ENCODE measurements around the gene TTC7B. TPM values are rescaled to one million over a fixed set of nuclear protein-coding genes. Genes with fewer than 3 reads are reported as not detected.

The TTC7B gene
- total RNA-seq, 1 donor from 2014 or later: 40.3 TPM

DNA sequence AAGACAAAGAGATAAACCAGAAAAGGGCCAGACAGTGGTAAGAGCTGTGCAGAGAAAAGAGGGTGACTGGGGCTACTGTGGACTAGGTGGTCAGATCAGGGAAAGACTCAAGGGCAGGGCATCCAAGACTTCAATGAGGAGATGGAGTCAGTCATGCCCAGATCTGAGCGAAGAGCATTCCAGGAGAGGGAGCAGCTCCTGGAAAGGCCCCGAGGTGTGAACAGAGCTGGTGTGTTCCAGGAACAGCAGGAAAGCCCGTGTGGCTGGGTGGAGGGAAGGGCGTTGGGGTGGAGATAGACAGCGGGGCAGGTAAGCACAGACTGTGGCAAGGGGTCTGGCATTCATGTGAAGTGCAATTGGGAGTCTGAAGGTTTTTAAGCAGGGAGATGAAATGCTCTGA is 16.8 kb downstream of the TTC7B start:
- TF ChIP-seq, protein P1, sequence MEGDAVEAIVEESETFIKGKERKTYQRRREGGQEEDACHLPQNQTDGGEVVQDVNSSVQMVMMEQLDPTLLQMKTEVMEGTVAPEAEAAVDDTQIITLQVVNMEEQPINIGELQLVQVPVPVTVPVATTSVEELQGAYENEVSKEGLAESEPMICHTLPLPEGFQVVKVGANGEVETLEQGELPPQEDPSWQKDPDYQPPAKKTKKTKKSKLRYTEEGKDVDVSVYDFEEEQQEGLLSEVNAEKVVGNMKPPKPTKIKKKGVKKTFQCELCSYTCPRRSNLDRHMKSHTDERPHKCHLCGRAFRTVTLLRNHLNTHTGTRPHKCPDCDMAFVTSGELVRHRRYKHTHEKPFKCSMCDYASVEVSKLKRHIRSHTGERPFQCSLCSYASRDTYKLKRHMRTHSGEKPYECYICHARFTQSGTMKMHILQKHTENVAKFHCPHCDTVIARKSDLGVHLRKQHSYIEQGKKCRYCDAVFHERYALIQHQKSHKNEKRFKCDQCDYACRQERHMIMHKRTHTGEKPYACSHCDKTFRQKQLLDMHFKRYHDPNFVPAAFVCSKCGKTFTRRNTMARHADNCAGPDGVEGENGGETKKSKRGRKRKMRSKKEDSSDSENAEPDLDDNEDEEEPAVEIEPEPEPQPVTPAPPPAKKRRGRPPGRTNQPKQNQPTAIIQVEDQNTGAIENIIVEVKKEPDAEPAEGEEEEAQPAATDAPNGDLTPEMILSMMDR (IDR thresholded peaks at IDR 0.05): no peak
- Mint-ChIP-seq H3K9me3 (ENCODE audit: low read depth) (no peaks in the 10 kb centered on the region), H3K36me3 (ENCODE audit: low read depth) (no peaks in the 10 kb centered on the region), H3K27me3 (ENCODE audit: low read depth) (no peaks in the 10 kb centered on the region), H3K4me1 (ENCODE audit: low read depth) (peaks cover 33% of the 10 kb centered on the region), H3K27ac (ENCODE audit: unreplicated experiment) (no peak overlapping the region), H3K4me3 (ENCODE audit: unreplicated experiment) (no peak overlapping the region)
- DNase-seq (ENCODE audit: low spot score): no peak

DNA sequence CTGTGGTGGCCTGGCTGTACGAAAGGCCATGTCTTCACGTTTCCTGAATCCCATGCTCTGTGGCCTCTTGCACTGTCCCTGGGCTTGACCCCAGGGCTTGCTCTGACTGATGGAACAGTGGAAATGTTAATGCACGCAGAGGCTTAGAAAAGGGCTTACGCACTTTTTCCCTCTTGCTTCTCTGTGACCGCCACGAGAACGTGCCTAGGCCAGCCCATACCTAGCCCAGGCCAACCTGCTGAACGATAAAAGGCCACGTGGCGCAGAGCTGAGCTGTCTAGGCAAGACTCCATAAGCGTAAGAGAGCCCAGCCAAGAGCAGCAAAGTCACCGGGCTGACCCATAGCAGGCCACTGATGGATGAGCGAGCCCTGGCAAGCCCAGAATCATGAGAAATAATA is 18.3 kb downstream of the TTC7B start:
- Mint-ChIP-seq H3K36me3 (ENCODE audit: low read depth) (no peaks in the 10 kb centered on the region), H3K4me3 (ENCODE audit: unreplicated experiment) (no peak overlapping the region), H3K9me3 (ENCODE audit: low read depth) (no peaks in the 10 kb centered on the region), H3K27ac (ENCODE audit: unreplicated experiment) (no peak overlapping the region), H3K4me1 (ENCODE audit: low read depth) (peaks cover 23% of the 10 kb centered on the region), H3K27me3 (ENCODE audit: low read depth) (no peaks in the 10 kb centered on the region)
- no peak for DNase-seq (ENCODE audit: low spot score)
- TF ChIP-seq, protein P1 (IDR thresholded peaks at IDR 0.05): no peak

DNA sequence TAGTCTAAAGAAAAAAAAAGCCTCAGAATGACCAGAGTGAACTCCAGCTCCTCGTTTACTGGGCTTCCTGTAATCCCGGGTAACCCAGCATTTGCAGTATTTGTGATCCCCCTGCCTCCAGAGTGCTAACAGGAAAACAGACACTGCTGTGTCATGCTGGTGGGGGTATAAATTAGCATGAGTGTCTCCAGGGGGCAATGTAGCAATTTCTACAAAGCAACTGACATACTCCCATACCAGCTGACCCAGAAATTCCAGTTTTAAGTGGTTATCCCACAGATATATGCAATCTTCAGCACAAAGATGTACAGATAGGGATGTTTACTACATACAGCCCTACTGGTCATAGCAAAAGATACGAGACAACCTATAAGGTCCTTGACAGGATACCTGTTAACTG is 18.8 kb downstream of the TTC7B start:
- Mint-ChIP-seq H3K4me1 (ENCODE audit: low read depth) (peaks cover 23% of the 10 kb centered on the region), H3K9me3 (ENCODE audit: low read depth) (no peaks in the 10 kb centered on the region), H3K27me3 (ENCODE audit: low read depth) (no peaks in the 10 kb centered on the region), H3K4me3 (ENCODE audit: unreplicated experiment) (no peak overlapping the region), H3K27ac (ENCODE audit: unreplicated experiment) (no peak overlapping the region), H3K36me3 (ENCODE audit: low read depth) (no peaks in the 10 kb centered on the region)
- TF ChIP-seq, protein P1 (IDR thresholded peaks at IDR 0.05): no peak
- DNase-seq (ENCODE audit: low spot score): no peak

DNA sequence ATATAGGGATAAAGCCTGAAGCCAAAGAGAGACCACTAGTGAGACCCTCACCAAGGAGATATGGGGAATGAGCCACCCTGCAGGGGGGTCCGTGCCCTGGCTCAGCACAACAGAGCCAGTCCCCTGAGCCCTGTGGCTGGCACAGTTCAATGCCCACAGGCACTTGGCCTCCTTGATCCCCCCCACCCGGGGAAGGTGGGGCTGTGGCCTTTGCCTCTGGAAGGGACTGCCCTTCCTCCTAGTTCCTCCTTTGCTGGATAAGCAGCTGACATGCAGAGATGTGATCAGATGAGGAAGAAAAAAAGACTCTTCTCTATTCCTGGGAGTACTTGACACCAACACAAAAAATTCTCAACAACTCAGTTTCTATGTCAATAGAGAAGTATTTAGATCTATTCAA is 19.9 kb downstream of the TTC7B start:
- H3K27me3 Mint-ChIP-seq (ENCODE audit: low read depth): no peaks in the 10 kb centered on the region
- no peak for DNase-seq (ENCODE audit: low spot score)
- H3K27ac Mint-ChIP-seq (ENCODE audit: unreplicated experiment): peak overlapping the region; percentile 81
- H3K4me3 Mint-ChIP-seq (ENCODE audit: unreplicated experiment): no peak overlapping the region
- TF ChIP-seq, protein P1 (IDR thresholded peaks at IDR 0.05): no peak
- peaks cover 23% of the 10 kb centered on the region for H3K4me1 Mint-ChIP-seq (ENCODE audit: low read depth)
- H3K9me3 Mint-ChIP-seq (ENCODE audit: low read depth): no peaks in the 10 kb centered on the region
- H3K36me3 Mint-ChIP-seq (ENCODE audit: low read depth): no peaks in the 10 kb centered on the region

DNA sequence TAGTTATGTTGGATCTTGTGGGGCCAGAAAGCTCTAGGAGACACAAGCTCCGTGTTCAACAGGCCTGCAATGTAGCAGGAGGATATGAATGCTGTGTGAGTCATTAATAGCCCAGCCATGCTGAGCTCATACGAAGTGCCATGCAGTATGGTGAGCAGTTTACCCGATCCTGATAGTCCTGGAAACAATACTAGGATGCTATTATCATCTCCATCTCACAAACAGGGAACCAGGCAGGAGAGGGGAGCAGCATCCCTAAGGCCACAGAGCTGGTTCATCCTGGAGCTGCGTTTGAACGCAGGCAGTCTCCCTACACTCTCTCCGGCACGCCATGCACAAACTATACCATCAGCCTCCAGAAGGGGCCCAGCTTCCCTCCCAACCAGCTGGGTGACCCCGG is 20.5 kb downstream of the TTC7B start:
- Mint-ChIP-seq H3K36me3 (ENCODE audit: low read depth) (no peaks in the 10 kb centered on the region), H3K27ac (ENCODE audit: unreplicated experiment) (peak overlapping the region; percentile 81), H3K9me3 (ENCODE audit: low read depth) (no peaks in the 10 kb centered on the region), H3K27me3 (ENCODE audit: low read depth) (no peaks in the 10 kb centered on the region), H3K4me1 (ENCODE audit: low read depth) (peaks cover 23% of the 10 kb centered on the region), H3K4me3 (ENCODE audit: unreplicated experiment) (no peak overlapping the region)
- no peak for DNase-seq (ENCODE audit: low spot score)
- TF ChIP-seq, protein P1 (IDR thresholded peaks at IDR 0.05): no peak
